Activated T-helper 9 cell treated with anti-CD3 and anti-CD28 coated beads, Interleukin-2, amount 50 U/mL, for 16 hours (primary cell): ENCODE data around the gene TBP.
A peak's percentile ranks its signal among the peaks of the same experiment; 100 is the strongest.
"Not testable (repeated sequence)": the region's sequence is repeated elsewhere in the genome, so short reads cannot be mapped to it uniquely, and the experiment has no call there.

Experiments used
- DNase-seq: peaks from one replicate; pipeline ENCODE4 v3.0.0-alpha.2; 2020; ENCODE audit warnings: low read depth

Gene TBP

GRCh38 chr6:170554013-170554795 is at the start of gene TBP:
Gene TBP (plus strand): TSS chr6:170554369. CDS start chr6:170557030, 2,661 bp downstream.
- peak; percentile 95 for DNase-seq

GRCh38 chr6:170504479-170504878 is 49.7 kb upstream of the TBP start:
- no peak for DNase-seq

GRCh38 chr6:170505306-170505705 is 48.9 kb upstream of the TBP start:
- no peak for DNase-seq

- DNase-seq = no peak
Observed at GRCh38 chr6:170506446-170506845, 47.7 kb upstream of the TBP start.

GRCh38 chr6:170507728-170508127 is 46.4 kb upstream of the TBP start:
- not testable (repeated sequence) for DNase-seq

GRCh38 chr6:170508275-170508674 is 45.9 kb upstream of the TBP start:
- not testable (repeated sequence) for DNase-seq

GRCh38 chr6:170508892-170509722 is 45.1 kb upstream of the TBP start:
- not testable (repeated sequence) for DNase-seq

- DNase-seq = no peak
Observed at GRCh38 chr6:170509723-170510018, 44.5 kb upstream of the TBP start.

GRCh38 chr6:170510631-170511030 is 43.5 kb upstream of the TBP start:
- DNase-seq = no peak

- DNase-seq = no peak
Observed at GRCh38 chr6:170512249-170512648, 41.9 kb upstream of the TBP start.

- DNase-seq = no peak
Observed at GRCh38 chr6:170514908-170515307, 39.3 kb upstream of the TBP start.

- no peak for DNase-seq
Observed at GRCh38 chr6:170516783-170517616, 37.2 kb upstream of the TBP start.

- no peak for DNase-seq
Observed at GRCh38 chr6:170522565-170523183, 31.5 kb upstream of the TBP start.

- no peak for DNase-seq
Observed at GRCh38 chr6:170523256-170524171, 30.7 kb upstream of the TBP start.

- DNase-seq = no peak
Observed at GRCh38 chr6:170524172-170524502, 30.0 kb upstream of the TBP start.

- DNase-seq = no peak
Observed at GRCh38 chr6:170525795-170526194, 28.4 kb upstream of the TBP start.

GRCh38 chr6:170527995-170528394 is 26.2 kb upstream of the TBP start:
- not testable (repeated sequence) for DNase-seq

GRCh38 chr6:170529839-170530469 is 24.2 kb upstream of the TBP start:
- peak; percentile 53 for DNase-seq

GRCh38 chr6:170532867-170533488 is 21.2 kb upstream of the TBP start:
- no peak for DNase-seq

- no peak for DNase-seq
Observed at GRCh38 chr6:170533792-170534191, 20.4 kb upstream of the TBP start.
